Tibial nerve (tissue), 3 donors: Measurements from ENCODE around the gene DNAH14.
"Not testable (repeated sequence)": the region's sequence is repeated elsewhere in the genome, so short reads cannot be mapped to it uniquely, and the experiment has no call there.

ENCODE experiments used
- POLR2A ChIP-seq, 2 donors: fragments of 450-650 bp; IDR thresholded peaks; one replicate each; pipeline ENCODE4 v1.6.1; 2017; ENCODE audit warnings: antibody characterized with exemption in 2 of 2, mild to moderate bottlenecking in 2 of 2, moderate library complexity in 2 of 2
- TF ChIP-seq, protein P1 (sequence below), 5 experiments: fragments of 200-600 bp in 3 of 5; fragments of 450-650 bp in 2 of 5; sonication (generic) in 3 of 5; IDR thresholded peaks; one replicate each; pipeline ENCODE4 v1.5.1; 2016 to 2019; ENCODE audit warnings: antibody characterized with exemption in 5 of 5, mild to moderate bottlenecking in 3 of 5, moderate library complexity in 2 of 5

DNA sequence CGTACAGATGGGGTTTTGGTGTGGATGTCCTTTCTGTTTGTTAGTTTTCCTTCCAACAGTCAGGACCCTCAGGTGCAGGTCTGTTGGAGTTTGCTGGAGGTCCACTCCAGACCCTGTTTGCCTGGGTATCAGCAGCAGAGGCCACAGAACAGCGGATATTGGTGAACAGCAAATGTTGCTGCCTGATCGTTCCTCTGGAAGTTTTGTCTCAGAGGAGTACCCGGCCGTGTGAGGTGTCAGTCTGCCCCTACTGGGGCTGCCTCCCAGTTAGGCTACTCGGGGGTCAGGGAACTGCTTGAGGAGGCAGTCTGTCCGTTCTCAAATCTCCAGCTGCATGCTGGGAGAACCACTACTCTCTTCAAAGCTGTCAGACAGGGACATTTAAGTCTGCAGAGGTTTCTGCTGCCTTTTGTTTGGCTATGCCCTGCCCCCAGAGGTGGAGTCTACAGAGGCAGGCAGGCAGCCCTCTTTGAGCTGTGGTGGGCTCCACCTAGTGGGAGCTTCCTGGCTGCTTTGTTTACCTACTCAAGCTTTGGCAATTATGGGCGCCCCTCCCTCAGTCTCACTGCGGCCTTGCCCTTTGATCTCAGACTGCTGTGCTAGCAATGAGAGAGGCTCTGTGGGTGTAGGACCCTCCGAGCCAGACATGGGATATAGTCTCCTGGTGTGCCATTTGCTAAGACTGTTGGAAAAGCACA is 16.3 kb downstream of the DNAH14 start:
- TF ChIP-seq POLR2A (IDR thresholded peaks at IDR 0.05): not testable (repeated sequence)
- TF ChIP-seq, protein P1, sequence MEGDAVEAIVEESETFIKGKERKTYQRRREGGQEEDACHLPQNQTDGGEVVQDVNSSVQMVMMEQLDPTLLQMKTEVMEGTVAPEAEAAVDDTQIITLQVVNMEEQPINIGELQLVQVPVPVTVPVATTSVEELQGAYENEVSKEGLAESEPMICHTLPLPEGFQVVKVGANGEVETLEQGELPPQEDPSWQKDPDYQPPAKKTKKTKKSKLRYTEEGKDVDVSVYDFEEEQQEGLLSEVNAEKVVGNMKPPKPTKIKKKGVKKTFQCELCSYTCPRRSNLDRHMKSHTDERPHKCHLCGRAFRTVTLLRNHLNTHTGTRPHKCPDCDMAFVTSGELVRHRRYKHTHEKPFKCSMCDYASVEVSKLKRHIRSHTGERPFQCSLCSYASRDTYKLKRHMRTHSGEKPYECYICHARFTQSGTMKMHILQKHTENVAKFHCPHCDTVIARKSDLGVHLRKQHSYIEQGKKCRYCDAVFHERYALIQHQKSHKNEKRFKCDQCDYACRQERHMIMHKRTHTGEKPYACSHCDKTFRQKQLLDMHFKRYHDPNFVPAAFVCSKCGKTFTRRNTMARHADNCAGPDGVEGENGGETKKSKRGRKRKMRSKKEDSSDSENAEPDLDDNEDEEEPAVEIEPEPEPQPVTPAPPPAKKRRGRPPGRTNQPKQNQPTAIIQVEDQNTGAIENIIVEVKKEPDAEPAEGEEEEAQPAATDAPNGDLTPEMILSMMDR (IDR thresholded peaks at IDR 0.05): not testable (repeated sequence)
